TTC549 (cell line): ENCODE data around the gene WASF3.
"Not testable (repeated sequence)": the region's sequence is repeated elsewhere in the genome, so short reads cannot be mapped to it uniquely, and the experiment has no call there.

Source experiments
- FAIRE-seq: peaks from 2 replicates; lab custom pipeline; 2012; peaks lifted over from hg19 to GRCh38; lab: Jason Lieb, UNC

The WASF3 gene

DNA sequence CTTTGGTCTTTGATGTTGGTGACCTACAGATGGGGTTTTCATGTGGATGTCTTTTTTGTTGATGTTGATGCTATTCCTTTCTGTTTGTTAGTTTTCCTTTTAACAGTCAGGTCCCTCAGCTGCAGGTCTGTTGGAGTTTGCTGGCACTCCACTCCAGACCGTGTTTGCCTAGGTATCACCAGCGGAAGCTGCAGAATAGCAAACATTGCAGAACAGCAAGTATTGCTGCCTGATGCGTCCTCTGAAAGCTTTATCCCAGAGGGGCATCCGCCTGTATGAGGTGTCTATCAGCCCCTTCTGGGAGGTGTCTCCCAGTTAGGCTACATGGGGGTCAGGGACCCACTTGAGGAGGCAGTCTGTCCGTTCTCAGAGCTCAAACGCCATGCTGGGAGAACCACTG is 78.2 kb downstream of the WASF3 start:
- not testable (repeated sequence) for FAIRE-seq

DNA sequence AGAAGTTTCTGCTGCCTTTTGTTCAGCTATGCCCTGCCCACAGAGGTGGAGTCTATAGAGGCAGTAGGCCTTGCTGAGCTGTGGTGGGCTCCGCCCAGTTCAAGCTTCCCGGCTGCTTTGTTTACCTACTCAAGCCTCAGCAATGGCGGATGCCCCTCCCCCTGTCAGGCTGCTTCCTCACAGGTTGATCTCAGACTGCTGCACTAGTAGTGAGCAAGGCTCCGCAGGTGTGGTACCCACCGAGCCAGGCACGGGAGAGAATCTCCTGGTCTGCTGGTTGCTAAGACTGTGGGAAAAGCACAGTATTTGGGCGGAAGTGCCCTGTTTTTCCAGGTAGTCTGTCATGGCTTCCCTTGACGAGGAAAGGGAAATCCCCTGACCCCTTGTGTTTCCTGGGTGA is 78.6 kb downstream of the WASF3 start:
- not testable (repeated sequence) for FAIRE-seq

DNA sequence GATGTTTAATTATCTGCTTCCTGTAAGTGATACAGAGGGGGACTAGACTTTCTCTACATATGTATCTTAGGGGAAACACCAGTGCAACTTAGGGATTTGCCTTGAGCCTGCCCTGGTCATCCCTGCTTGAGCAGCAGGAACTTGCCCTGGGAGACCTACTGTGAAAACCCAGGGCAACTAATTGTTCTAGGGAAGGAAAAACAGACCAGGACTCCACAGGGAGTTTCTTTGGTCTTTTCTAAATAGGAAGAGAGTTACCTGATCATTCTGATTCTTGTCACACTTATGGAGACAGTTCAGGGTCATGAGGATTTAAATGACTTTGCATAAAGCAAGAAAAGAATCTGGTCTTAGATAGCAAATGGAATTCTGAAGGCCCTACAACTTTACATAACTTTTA is 89.1 kb downstream of the WASF3 start:
- FAIRE-seq = no peak

DNA sequence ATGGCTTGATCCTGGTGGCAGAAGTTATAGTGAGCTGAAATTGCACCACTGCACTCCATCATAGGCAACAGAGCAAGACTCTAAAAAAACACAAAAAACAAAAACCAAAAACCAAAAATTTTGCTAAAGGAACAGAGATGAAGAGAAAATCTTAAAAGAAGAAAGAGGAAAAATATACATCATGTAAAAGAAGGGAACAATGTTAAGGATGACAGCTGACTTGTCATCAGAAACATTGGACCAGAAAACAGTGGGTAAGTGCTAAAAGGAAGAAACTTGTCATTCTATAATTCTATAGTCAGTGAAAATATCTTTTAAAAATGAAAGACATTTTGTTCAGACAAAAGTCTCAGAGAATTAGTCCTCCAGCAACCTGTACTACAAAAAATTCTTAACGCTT is 93.8 kb downstream of the WASF3 start:
- FAIRE-seq = no peak

DNA sequence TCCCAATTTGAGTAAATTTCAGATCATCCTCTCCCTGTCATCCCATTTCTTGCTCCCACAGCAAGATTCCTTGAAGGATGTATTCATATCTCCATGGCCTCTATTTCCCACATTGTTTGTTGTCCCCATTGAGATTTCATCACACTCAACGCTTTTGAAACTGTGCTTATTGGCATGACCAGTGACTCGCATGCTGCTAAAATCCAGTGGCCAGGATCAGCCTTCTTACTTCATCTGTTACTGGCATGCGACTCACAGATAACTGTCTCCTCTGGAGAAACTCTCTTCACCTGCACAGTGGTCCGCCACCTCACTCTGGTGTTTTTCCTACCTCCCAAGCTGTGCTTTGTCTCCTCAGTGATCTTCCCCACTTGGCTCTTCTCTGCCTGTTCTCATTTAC is 95.8 kb downstream of the WASF3 start:
- FAIRE-seq = no peak

DNA sequence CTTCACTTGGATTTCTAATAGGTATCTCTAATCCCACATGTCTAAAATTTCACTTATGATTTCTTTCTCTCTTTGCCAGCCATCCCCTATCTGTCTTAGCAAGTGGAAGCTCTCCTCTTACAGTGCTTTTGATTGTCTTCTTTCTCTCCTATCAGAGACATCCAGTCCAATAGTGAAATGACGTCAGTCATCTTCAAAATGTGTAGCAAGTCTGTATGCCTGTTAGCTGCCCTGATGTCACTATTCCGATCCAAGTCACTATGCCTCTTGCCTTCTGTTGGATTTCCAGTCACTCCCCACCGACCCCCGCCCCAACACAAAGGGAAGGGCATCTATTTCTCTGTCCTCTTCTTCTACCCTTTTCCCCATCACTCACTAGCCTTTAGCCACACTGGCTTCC is 96.4 kb downstream of the WASF3 start:
- no peak for FAIRE-seq

DNA sequence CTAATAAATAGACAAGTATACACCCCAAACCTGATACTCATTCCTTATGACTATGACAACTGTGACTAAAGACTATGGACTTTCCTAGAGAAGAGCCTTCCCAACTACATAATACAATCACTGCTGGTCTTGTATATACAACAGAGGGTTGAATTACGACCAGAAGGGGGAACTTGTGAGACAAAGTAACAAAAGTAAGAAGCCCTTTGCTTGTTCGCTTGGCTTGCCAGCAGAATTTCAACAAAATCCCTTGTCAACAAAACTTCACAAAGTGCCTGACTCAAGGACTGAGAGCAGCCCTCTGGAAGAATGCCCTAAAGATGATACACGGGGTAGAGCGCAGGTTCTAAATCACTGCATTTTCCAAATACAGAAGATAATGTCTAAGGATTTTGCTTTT is 99.4 kb downstream of the WASF3 start:
- FAIRE-seq = peak; percentile 7

DNA sequence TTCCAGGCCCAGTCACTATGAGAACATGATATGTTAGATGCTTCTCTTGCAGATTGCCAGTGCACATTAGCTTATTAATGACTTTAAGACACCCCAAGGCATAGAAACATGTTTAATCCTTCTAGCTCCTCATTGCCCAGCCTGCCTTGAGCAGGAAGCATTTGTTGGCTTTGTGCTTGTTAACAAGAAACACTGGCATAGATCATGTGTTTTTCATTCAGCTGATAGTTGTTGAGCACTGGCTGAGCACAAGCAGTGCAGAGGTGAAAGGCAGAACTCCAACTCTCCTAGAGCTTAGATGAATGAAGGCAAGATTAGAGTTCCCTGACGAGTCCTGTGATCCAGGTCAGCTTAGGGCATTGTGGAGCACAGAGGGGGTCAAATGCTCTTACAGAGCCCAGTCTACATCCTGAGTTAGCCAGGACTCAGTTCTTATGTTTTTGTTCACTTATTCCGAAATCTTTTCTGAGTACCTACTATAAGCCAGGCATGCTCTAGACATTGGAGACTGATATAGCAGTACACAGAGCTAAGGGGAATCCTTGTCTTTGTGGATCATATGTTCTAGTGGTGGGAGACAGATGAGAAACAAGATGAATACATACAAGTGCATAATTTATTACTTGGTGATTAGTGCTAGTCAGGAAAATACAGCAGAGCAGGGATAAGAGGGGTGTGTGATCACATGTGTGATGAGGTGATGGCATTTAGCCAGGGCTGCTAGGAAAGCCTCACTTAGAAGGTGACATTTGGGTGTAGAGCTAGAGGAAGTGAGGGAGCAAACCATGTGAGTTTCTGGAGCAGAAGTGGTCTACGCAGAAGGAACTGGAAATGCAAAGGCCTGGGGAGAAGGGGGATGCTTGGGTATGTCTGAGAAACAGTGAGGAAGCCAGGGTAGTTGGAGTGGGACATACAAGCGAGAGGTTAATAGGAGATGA is 101.2 kb downstream of the WASF3 start:
- no peak for FAIRE-seq

DNA sequence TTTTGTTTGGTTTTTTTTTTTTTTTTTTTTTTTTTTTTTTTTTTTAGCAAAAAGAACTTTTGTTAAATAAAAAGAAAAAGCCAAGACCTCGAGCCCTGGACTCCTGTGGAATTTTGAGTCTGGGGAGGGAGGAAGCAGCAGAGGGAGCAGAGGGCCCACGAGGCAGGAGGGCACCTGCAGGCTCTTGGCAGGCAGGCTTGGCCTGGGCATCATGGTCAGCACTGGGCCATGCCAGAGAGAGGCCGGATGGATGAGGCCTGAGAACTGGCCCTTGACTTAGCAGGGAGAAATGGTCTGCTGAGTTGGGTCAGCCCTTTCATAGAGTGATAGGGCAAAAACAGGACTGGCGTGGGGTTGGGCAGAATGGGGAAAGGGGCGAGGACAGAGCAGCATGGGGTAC is 102.7 kb downstream of the WASF3 start:
- FAIRE-seq = no peak

DNA sequence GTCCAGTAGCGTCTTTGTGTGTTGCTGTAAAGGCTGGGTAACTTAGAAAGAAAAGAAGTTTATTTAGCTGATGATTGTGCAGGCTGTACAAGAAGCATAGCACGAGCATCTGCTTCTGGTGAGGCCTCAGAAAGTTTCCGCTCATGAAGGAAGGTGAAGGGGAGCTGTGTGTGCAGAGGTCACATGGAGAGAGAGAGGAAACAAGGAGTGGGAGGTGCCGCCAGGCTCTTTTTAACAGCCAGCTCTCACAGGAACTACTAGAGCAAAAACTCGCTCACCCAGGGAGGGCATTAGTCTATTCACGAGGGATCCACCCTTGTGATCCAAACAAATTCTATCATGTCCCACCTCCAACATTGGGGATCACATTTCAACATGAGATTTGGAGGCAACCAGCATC is 103.3 kb downstream of the WASF3 start:
- no peak for FAIRE-seq

DNA sequence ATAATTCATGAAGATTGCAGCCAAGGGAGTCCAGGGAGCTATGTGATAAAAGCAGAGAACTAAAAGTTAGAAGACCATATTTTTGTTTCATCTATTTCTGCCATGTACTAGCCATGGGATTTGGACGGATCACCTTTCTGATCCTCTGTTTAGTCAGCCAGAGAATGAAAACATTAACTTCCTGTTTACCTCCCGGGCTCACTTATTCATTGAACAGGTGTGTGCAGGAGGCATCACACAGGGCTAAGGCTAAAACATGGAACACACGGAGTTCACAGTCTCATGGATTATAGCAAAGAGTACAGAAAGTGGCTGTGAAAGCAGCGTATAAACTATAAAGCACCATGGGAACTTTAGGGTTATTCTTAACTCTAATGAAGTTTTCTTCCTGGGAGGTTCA is 106.3 kb downstream of the WASF3 start:
- FAIRE-seq = no peak

DNA sequence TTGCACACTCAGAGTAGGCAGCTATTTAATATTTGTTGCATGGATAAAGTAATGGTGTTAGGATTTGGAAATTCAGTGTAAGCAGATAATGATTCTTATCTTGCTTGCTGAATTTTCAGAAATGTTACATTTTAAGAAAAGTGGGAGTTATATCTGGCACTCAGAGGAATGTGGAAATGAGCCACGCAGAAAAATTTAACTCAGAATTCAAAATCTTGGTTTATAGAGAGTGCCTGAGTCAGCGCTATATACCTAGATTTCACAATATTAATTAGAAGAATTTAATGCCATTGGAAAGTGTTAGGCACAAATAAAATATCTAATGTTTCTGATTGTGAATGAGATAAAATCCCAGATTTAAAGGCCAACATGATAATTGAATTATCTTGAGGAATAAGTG is 106.8 kb downstream of the WASF3 start:
- FAIRE-seq = no peak

DNA sequence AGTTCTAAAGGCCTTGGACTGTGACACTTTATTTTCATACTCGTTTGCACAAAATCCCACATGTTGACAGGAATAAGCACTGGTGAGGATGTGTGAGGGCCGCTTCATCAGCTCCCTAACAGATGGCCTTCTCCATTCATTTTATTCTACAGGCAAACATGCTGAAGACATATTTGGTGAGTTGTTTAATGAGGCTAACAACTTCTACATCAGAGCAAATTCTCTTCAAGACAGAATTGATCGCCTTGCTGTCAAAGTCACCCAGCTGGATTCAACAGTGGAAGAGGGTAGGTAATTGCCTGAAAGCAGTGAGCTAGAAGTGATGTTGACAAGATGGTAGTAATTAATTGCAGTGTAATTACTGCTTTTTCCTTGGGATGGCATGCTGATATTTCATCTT is 107.4 kb downstream of the WASF3 start:
- FAIRE-seq = no peak

DNA sequence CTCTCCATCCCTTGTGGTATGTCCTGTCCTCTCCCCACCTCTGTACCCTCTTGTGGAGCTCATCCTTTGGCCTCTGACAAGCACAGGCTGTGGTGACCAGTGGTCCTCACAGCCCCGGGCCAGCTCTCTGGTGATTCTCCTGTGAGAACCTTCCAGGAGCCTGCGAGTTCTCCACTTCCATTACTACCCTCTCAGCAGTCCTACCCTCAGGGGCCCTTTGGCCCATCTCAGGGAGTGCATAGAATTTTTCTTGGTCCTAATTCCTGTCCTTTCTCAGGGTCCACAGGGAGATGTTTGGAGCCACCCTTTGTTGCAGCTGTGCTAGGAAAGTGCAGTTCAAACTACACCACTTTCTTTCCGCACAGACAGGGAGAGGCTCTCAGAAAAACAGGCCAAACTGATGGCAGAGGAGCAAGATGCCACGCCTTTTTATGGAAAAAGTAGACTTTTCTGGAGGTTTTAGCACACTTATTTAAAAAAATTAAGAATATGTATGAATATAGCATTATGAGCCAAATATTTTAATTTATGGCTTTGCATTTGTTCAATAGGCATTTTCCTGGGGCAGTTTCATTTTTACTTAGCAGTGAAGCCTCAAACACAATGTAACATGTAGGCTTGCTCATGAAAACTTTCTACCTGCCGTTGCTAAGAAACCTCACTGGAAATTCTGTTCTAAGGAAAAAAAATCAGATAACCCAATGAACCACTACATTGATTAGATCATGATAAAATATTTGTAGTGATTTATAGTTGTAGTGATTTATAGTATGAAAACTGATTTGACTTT is 111.1 kb downstream of the WASF3 start:
- FAIRE-seq = no peak

DNA sequence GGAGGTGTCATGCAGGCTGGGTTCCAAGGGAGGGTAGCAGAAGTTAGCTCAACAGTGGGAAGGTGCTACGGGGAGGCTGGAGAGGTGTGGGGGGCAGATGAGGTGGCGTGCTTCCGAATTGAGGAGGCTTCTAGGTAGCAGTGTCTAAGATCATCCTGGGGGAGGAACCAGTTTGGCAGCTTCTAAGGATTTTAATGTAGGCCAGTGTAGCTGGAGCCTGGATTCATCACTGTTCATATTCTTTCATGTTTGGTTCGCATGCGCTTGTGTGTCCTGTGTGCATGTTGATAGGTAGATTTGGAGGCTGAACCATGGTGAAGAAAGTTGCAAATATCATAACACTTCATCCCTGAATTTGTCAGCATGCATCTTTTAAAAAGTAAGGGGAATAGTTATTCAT is 116.4 kb downstream of the WASF3 start:
- FAIRE-seq = no peak

DNA sequence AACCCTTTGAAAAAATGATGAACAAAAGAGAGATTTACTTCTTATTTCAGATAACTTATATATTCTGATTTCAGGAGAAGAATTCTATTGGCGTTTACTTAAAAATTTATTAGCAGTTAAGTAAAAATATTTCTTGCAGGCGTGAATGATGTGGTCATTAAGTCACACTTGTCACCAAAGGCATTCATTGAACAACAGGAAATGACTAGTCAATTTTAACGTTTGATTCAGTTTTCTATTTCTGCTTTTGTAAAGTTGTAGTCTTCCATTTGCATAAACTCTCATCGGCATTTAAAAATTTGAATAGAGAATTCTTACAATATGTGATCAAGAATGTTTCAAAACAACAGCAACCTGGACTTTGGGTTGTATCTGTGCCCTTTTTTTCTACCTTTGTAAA is 119.7 kb downstream of the WASF3 start:
- FAIRE-seq = no peak

DNA sequence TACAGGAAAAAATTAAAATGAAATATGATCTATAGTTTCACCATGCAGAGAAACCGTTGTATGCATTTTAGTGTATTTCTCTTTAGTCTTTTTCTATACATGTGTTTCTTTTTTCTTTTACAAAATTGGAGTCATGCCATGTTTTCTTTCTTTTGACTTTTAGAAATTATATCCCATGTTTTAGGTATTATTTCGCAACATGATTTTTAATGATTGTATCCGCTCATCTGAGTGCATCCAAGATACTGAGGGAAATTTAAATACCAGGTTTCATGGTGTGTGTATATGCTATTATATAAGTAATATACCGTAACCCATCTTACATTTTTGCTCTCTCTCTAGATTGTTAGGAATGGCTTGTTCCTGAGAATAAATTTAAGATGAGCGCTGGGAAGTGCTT is 120.8 kb downstream of the WASF3 start:
- FAIRE-seq = no peak

DNA sequence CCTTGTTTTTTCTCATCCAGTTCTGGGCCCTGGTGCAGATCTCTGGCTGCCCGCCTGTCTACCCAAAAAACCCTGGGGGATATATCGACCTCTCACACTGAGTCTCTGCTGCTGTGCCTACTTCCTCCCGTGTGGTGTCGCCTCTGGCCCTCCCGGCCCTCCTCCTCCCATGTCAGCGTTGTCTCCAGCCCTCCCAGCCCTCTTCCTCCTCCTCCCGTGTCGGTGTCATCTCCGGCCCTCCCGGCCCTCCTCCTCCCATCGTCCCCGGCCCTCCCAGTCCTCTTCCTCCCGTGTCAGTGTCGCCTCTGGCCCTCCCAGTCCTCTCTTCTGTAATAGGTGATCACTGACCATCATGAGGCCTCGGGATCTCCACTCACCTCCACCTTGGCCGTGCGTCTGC is 121.3 kb downstream of the WASF3 start:
- no peak for FAIRE-seq

DNA sequence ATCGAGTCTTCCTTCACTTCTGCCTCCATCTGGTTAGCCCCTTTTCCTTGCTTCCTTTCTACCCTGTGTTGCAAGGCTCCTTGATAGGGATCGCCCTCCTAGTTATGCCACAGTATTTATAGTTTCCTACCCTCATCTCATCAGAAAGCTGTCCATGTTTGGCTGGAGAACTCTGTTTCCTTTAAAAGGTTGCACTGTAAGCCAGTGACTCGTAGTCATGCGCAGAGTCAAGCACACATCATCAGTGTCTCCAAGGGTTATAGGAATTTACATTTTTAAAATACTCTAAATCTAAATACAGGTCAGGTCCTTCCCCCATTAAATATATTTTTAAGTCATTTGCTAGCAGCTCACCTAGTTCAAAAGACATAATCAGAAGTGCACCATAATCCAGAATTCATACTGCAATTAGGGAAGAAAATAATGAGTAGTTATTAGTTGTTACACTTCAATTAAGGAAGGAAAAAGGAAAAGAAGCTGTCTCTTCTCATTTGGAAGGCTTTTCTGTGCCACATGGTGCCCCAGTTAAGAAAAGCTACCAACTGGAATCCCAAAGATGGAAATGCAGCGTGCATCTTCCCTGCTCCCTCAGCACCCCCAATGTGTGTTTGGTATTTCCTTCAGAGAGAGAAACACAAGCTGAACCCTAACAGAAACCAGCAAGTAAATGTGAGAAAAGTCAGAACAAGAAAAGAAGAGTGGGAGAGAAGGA is 122.1 kb downstream of the WASF3 start:
- FAIRE-seq = no peak

DNA sequence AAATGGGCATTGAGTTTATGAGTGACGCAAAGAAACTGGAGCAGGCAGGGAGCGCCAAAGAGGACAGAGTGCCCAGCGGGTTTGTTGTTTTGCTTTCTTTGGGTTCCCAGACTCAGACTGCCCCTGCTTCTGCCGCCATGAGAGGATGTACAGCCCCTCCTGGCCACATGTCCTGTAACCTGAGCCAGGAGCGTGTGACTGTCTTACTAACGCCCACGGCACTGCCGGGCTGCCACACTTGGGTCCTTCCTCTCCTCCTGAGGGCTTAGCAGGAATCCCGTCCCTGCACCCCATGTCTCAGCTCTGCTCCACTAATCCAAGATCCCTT is 122.6 kb downstream of the WASF3 start:
- no peak for FAIRE-seq

DNA sequence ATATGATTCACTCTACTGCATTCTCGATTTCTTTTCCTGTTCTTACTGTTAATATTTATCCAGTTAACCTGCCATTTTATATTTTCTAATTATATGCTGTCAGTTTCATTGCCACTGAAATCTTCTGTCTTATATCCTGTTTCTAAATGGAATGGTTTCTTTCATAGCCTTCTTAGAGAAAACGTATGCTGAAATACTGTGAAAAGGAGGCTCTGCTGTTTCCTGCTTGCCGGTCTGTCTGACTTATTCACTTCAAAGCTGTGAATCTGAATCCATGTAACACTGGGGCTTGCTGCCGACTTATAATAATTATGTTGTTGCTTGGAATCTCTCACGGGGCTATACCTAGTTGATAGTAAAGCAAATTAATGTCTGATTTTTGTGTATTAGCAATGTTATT is 123.1 kb downstream of the WASF3 start:
- no peak for FAIRE-seq

DNA sequence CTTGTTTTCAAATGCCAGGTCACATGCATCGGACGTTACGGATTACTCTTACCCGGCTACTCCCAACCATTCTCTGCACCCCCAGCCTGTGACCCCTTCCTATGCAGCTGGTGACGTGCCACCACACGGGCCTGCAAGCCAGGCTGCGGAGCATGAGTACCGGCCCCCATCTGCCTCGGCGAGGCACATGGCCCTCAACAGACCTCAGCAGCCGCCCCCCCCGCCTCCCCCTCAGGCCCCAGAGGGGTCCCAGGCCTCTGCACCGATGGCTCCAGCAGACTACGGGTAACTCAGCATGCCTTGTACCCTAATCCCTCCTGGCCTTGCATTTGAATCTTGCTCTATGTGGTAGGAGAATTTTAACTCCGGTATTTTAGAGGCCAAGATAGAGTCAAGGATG is 123.6 kb downstream of the WASF3 start:
- FAIRE-seq = no peak

DNA sequence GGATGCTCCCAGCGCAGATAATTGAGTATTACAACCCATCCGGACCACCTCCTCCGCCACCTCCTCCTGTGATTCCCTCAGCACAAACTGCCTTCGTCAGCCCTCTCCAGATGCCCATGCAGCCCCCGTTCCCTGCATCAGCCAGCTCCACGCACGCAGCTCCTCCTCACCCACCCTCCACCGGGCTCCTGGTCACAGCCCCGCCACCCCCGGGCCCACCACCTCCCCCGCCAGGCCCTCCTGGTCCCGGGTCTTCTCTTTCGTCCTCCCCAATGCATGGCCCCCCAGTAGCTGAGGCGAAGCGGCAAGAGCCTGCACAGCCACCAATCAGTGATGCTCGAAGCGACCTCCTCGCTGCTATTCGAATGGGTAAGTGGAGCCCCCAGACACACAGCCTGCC is 125.1 kb downstream of the WASF3 start:
- FAIRE-seq = no peak
